Fibroblast of lung (primary cell): Measurements from ENCODE around the gene ARMC3.

ENCODE experiments used
- CTCF ChIP-seq, 2 donors: IDR thresholded peaks in 1 of 2; conservative IDR thresholded peaks in 1 of 2; 1 replicate in 1 of 2; 2 replicates in 1 of 2; pipeline ENCODE4 v1.5.1; 2011 to 2012; ENCODE audit warnings: low read length in 2 of 2, control low read depth in 1 of 2, inconsistent platforms in 1 of 2, low read depth in 1 of 2, mild to moderate bottlenecking in 1 of 2
- EZH2 ChIP-seq: IDR thresholded peaks from 2 replicates; pipeline ENCODE4 v1.5.1; 2012; ENCODE audit warnings: low read length, control low read depth, mild to moderate bottlenecking; ENCODE audit errors: missing control alignments

DNA sequence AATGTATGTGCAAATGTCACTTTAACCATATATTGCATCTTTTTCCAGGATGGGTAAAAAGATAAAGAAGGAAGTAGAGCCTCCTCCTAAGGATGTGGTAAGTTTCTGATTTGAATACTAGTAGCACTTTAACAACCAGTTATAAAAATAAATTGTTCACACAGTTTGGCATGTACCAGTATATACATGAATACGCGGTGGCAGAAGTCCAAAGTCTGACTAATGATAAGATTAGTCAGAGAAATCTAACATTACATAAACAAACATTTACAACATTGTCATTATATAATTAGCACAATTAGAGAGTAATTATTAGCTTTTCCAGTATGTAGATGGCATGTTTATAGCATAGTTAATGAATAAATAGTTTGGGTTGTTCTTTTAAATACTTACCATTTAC is 4.1 kb downstream of the ARMC3 start:
- no peak for TF ChIP-seq CTCF (conservative IDR thresholded peaks at IDR 0.05 in 1 of 2, IDR thresholded peaks at IDR 0.05 in 1 of 2; ENCODE audit: low read depth in 1 of 2, low read length in 2 of 2)
- TF ChIP-seq EZH2: no peak
